ENCODE measurements around the gene PRH1.

GRCh38 chr12:10884086-10884725, at the start of gene PRH1:
- TF ChIP-seq CTCF (IDR thresholded peaks at IDR 0.05) (no peak), POLR2A (IDR thresholded peaks at IDR 0.05) (no peak)

Data from esophagus squamous epithelium (tissue), 4 donors.